LNCAP (cell line): ENCODE measurements around the gene CNTRL.

Experiments used
- TF ChIP-seq, protein P1 (sequence below): fragments of 450-650 bp; IDR thresholded peaks from 2 replicates; pipeline ENCODE4 v1.5.1; 2017; ENCODE audit warnings: mild to moderate bottlenecking

CNTRL gene, protein sequence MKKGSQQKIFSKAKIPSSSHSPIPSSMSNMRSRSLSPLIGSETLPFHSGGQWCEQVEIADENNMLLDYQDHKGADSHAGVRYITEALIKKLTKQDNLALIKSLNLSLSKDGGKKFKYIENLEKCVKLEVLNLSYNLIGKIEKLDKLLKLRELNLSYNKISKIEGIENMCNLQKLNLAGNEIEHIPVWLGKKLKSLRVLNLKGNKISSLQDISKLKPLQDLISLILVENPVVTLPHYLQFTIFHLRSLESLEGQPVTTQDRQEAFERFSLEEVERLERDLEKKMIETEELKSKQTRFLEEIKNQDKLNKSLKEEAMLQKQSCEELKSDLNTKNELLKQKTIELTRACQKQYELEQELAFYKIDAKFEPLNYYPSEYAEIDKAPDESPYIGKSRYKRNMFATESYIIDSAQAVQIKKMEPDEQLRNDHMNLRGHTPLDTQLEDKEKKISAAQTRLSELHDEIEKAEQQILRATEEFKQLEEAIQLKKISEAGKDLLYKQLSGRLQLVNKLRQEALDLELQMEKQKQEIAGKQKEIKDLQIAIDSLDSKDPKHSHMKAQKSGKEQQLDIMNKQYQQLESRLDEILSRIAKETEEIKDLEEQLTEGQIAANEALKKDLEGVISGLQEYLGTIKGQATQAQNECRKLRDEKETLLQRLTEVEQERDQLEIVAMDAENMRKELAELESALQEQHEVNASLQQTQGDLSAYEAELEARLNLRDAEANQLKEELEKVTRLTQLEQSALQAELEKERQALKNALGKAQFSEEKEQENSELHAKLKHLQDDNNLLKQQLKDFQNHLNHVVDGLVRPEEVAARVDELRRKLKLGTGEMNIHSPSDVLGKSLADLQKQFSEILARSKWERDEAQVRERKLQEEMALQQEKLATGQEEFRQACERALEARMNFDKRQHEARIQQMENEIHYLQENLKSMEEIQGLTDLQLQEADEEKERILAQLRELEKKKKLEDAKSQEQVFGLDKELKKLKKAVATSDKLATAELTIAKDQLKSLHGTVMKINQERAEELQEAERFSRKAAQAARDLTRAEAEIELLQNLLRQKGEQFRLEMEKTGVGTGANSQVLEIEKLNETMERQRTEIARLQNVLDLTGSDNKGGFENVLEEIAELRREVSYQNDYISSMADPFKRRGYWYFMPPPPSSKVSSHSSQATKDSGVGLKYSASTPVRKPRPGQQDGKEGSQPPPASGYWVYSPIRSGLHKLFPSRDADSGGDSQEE (N-terminal part only)

DNA sequence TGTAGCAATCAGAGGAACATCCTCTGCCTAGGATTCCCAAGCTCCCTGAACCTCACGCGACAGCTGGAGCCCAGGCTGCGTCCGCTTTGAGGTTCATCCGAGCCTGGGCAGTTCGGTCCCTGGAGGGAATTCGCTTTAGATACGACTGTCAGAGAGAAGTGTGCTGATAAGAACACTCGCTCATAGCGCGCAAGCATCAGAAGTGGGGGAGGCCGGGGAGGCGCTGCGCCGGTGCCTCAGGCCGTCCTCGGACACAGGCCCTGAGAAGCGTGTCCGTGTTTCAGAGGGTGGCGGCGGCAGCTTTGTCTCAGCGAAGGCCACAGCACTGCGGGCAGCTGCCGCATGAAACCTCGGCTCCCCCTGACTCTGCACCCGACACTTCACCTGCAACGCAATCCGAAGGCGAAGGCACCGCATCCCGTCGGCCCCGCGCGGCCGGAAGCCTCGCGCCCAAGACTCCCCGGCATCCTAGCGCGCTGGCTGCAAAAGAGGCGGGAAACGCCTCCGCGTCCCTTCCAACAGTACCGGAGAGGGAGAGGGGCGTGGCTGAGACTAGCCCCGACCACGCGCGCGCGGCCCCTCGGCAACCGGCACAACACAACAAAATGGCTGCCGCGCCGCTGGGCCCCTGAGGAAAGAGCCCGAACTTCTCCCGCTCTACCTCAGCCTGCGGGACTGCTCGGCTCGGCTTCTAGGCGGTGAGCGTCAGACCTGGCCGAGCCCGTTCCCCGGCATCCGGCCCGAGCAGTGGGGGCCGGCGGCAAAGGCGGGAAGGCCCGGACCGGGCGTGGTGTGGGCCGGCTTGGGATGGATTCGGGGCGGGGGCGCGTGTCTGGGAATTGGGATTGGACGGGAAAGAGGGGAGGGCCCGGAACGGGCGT, at the start of gene CNTRL:
Gene CNTRL (plus strand): TSS at position 586 of the 881 bp plus-strand sequence. CDS start 13,372 bp downstream, outside the sequence.
- TF ChIP-seq, protein P1, sequence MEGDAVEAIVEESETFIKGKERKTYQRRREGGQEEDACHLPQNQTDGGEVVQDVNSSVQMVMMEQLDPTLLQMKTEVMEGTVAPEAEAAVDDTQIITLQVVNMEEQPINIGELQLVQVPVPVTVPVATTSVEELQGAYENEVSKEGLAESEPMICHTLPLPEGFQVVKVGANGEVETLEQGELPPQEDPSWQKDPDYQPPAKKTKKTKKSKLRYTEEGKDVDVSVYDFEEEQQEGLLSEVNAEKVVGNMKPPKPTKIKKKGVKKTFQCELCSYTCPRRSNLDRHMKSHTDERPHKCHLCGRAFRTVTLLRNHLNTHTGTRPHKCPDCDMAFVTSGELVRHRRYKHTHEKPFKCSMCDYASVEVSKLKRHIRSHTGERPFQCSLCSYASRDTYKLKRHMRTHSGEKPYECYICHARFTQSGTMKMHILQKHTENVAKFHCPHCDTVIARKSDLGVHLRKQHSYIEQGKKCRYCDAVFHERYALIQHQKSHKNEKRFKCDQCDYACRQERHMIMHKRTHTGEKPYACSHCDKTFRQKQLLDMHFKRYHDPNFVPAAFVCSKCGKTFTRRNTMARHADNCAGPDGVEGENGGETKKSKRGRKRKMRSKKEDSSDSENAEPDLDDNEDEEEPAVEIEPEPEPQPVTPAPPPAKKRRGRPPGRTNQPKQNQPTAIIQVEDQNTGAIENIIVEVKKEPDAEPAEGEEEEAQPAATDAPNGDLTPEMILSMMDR: no peak

DNA sequence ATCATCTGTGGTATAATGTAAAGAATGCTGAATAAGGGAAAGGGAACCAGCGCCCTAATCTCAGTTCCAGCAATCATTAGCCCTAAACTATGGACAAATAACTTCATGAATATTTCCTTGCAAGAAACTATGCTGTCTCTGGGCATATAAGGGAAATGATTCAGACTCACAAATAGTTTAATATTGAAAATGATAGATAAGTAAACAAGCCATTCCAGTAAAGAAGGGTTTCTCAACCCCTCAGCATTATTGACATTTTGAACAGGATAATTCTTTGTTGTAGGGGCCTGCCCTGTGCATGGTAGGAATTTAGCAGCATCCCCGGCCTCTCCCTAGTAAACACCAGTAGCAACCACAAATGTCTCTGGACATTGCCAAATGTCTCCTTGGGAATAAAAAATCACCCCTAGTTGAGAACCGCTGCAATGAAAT, 48.5 kb upstream of the CNTRL start:
- TF ChIP-seq, protein P1: no peak

DNA sequence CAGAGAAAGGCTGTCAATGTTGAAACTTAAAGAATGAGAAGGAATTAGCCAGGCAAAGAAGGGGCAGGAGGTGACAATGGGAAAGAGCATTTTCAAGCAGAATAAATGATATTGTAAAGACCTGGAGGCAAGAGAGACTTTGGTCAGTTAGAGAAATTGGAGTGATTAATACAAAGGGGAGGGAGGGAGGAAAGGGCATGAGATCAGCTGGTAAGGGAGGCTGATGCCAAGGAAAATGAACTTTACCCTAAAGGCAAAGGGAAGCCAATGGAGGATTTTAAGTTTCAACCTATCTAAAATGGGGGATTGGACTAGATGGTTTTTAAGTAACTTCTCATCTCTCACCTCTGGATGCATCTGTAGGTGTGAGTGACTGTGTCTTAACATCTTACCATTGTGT, 48.0 kb upstream of the CNTRL start:
- TF ChIP-seq, protein P1: no peak

DNA sequence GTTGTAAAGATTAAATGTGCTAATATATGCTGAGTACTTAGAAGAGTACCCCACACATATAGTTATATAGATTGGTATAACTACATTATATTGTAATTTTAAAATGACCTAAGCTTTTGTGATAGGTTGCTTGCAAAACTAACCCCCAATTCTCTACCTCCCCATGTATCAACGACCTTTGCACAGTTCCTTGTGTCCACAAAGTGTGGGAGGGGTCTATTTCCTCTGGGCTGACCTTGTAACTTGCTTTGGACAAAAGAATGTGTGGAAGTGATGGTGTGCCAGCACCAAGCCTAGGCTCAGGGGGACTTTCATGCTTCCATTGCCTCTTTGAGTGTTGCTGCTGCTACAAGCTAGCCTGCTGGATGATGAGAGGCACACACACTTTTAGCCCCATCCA, 45.3 kb upstream of the CNTRL start:
- TF ChIP-seq, protein P1: no peak

DNA sequence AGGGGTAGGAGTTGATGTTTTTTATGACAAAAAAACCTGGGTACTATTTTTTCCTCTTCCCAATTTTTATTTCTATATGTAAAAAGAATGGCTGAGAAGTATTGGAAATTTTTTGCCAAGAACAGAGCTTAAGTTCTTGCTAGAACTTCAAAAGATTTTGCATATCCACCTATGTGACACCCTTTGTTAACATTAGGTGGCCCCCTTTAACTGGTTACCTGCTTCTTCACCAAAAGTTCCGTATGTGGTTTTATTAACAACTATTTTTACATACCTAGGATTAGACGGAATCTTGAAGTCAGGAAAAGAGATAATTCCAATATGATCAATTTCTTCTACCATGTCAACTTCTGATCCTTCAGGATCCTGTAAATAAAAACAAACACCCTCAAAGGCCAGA, 40.2 kb upstream of the CNTRL start:
- TF ChIP-seq, protein P1: no peak

DNA sequence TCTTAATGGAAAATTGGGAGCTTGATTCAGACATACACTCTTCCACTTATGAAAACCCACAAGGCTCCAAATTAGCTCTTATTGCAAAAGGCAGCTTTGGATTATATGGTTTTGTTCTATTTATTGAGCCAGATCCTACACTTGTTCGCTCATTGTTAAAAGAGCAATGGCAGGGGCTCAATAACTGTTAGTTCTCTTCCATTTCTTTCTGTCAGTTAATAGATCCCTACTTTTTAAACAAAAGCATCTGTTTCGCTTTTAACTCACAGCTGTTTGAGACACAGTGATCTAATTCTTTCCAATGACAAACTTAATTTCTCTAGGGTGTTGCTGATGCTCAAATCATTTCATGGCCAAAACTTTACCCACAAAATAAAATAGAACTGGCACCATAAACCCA, 36.4 kb upstream of the CNTRL start:
- TF ChIP-seq, protein P1: no peak
